C4-2B (cell line): ENCODE measurements around the gene OPCML.

Experiments used
- CTCF ChIP-seq: fragments of 450-650 bp; conservative IDR thresholded peaks from 2 replicates; pipeline ENCODE4 v1.5.1; 2017; ENCODE audit warnings: mild to moderate bottlenecking
- ZFX ChIP-seq: fragments of 450-650 bp; IDR thresholded peaks from 2 replicates; pipeline ENCODE4 v1.6.1; 2017

DNA sequence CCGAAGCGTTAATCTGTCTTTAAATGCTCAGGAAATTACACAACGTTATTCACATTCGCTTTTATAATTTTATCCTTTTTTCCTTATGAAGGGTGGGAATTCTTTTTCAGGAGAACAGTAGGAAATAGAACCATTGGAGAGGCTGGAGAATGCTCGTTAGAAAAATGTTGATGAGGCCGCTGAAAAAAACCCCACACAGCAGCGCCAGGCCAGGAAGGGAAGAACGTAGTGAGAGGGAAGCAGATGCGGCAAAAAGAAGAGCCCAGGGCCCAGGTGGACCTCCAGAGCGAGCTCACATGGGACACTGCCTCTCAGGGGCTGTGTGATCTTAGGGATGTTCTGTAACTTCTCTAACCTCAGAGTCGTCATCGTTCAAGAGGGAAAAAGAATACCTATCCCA is 691.6 kb downstream of the OPCML start:
- TF ChIP-seq CTCF (no peak), ZFX (no peak)
